ENCODE measurements around the gene PARVA.

The PARVA gene

DNA sequence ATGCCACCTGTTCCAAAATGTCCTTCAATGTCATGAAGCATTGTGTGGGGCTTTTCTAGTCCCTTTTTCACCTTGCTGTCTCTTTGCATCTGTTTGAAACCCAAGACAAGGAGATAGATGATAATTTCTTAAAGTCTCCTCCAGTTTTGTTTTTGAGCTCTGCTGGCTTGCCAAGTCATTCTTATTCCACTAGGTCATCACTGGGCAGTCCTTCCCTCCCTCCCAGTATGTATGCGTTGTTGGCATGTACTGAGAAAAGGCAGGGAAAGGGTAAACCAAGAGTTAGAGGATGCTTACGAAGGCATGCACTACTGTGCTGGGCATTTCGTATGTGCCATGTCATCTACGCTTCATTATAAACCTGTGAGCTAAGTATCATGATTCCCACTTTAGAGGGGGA, 78.6 kb downstream of the PARVA start:
- peak; percentile 49 for DNase-seq
- in situ Hi-C loops (cut with HindIII; ENCODE audit: low pct_ligation_motif_present, low sequenced_read_pairs), result no loop called here
- TF ChIP-seq, protein P1, sequence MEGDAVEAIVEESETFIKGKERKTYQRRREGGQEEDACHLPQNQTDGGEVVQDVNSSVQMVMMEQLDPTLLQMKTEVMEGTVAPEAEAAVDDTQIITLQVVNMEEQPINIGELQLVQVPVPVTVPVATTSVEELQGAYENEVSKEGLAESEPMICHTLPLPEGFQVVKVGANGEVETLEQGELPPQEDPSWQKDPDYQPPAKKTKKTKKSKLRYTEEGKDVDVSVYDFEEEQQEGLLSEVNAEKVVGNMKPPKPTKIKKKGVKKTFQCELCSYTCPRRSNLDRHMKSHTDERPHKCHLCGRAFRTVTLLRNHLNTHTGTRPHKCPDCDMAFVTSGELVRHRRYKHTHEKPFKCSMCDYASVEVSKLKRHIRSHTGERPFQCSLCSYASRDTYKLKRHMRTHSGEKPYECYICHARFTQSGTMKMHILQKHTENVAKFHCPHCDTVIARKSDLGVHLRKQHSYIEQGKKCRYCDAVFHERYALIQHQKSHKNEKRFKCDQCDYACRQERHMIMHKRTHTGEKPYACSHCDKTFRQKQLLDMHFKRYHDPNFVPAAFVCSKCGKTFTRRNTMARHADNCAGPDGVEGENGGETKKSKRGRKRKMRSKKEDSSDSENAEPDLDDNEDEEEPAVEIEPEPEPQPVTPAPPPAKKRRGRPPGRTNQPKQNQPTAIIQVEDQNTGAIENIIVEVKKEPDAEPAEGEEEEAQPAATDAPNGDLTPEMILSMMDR (IDR thresholded peaks at IDR 0.05; ENCODE audit: low read depth, low read length, missing control alignments), result no peak
- no peaks in the 10 kb centered on the region for H3K27me3 ChIP-seq (replicated peaks)
- no peaks in the 10 kb centered on the region for H3K36me3 ChIP-seq (replicated peaks)
- no peak overlapping the region for H3K27ac ChIP-seq
- H3K4me3 ChIP-seq (ENCODE audit: low read depth, low read length), result no peak overlapping the region

DNA sequence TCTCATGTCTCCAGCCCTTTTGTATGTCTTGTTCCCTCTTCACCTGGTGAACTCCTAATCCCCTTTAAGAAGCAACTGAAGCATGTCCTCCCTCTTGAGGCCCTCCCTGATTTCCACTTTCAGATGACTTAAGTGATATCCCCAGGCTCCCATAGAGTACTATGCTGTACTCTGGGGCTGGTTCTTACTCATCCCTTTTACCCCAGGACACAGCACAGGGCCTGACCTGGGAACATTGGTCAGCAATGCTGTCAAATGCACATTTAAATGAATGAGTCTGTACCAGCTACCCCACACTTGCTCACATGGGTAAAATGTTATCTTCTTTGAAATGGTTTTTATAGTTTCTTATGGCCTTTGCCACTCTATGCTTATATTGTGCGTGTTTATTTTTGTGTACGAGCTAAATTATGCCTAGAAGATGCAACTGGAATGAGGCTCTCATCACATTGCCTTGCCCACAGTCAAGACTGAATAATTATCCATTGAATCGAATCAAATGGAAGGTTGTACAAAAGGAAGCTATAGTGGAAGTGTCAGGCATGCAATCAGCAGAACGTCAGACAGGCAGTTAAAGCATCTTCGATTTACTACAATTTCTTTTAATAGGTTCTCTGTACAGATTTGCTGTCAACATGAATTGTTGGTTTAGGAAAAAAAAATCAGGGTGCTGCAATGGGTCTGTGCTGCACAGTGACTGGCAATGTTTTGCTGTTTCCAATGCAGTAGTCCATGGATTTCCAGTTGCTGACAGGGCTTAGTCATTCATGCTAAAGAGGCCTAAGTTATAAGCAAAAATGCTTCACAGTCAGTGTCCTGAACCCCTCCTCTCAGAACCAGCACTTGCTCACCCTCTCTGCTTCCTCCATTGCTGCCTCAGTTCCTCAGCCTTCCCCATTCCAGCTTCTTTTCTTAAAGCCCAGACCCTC, 79.5 kb downstream of the PARVA start:
- TF ChIP-seq, protein P1 (IDR thresholded peaks at IDR 0.05; ENCODE audit: low read depth, low read length, missing control alignments), result no peak
- in situ Hi-C loops (cut with HindIII; ENCODE audit: low pct_ligation_motif_present, low sequenced_read_pairs), result no loop called here
- no peaks in the 10 kb centered on the region for H3K27me3 ChIP-seq (replicated peaks)
- no peaks in the 10 kb centered on the region for H3K36me3 ChIP-seq (replicated peaks)
- no peak overlapping the region for H3K4me3 ChIP-seq (ENCODE audit: low read depth, low read length)
- peak overlapping the region; percentile 48 for H3K27ac ChIP-seq
- DNase-seq, result peak; percentile 73

DNA sequence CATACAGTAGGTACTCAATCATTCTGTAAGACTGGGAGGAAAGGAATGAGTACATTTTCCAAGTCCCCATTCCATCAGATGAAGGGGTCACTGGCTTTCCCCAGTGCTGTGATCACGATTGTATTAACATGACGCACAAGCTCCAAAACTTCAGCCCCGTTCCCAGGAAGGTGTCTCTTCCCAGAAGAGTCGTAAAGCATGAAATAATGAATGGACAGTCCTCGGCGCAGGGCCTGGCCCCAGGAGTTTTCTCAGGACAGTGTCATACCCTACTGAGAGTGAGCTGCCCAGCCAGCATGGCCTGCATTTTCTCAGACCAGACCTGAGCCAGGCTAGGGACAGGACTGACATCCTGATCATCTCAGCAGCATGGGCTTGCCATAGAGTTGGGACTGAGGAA, 80.7 kb downstream of the PARVA start:
- no peaks in the 10 kb centered on the region for H3K27me3 ChIP-seq (replicated peaks)
- H3K36me3 ChIP-seq (replicated peaks), result no peaks in the 10 kb centered on the region
- H3K4me3 ChIP-seq (ENCODE audit: low read depth, low read length), result no peak overlapping the region
- no peak overlapping the region for H3K27ac ChIP-seq
- no peak for DNase-seq
- in situ Hi-C loops (cut with HindIII; ENCODE audit: low pct_ligation_motif_present, low sequenced_read_pairs), result no loop called here
- TF ChIP-seq, protein P1 (IDR thresholded peaks at IDR 0.05; ENCODE audit: low read depth, low read length, missing control alignments), result no peak

DNA sequence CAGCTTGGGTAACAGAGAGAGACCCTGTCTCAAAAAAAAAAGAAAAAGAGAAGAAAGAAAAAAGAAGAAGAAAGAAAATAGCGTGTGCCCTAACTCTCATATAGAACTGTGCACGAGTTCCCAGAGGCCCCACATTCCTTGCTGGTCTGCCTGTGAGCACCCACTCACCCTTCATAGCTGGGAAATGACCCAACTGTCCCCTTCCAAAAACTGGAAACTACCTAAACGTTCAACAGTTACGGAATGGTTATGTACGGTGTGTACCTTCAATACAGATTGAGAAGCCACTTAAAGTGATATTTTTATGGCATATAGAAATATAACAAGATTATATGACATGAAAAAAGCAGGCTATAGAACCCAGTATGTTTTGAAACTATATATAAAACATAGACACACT, 82.0 kb downstream of the PARVA start:
- Histone ChIP-seq H3K27ac (no peak overlapping the region), H3K36me3 (replicated peaks) (peaks cover 2% of the 10 kb centered on the region), H3K4me3 (ENCODE audit: low read depth, low read length) (no peak overlapping the region), H3K27me3 (replicated peaks) (no peaks in the 10 kb centered on the region)
- in situ Hi-C loops (cut with HindIII; ENCODE audit: low pct_ligation_motif_present, low sequenced_read_pairs), result no loop called here
- DNase-seq, result no peak
- TF ChIP-seq, protein P1 (IDR thresholded peaks at IDR 0.05; ENCODE audit: low read depth, low read length, missing control alignments), result no peak

DNA sequence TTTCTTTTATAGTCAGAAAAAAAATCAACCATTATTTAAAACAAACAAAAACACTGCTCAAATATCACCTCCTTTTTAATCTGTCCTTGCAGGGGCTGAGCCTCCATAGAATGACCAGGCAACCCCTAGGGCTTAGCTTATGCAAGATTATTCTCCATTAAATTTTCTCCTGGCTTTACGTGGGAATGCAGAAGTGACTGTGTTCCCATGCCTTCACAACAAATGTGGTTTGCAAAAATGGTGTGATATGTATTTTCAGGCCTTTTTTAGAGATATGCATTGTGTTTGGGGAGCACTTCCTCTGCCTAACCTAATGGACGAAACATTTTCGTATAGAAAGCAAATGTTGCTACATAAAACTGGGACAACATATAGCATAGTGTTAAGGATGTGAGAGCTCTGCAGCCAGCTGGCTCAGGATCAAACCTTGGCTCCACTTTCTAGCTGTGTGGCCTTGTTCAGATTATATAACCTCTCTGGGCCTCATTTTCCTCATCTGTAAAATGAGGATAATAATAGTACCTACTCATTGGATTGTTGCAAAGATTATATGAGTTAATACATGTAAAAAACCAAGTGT, 82.6 kb downstream of the PARVA start:
- peaks cover 2% of the 10 kb centered on the region for H3K36me3 ChIP-seq (replicated peaks)
- no peaks in the 10 kb centered on the region for H3K27me3 ChIP-seq (replicated peaks)
- no peak overlapping the region for H3K4me3 ChIP-seq (ENCODE audit: low read depth, low read length)
- TF ChIP-seq, protein P1 (IDR thresholded peaks at IDR 0.05; ENCODE audit: low read depth, low read length, missing control alignments), result no peak
- peak overlapping the region; percentile 33 for H3K27ac ChIP-seq
- peak; percentile 29 for DNase-seq
- in situ Hi-C loops (cut with HindIII; ENCODE audit: low pct_ligation_motif_present, low sequenced_read_pairs), result no loop called here

Data from brain microvascular endothelial cell (primary cell).